ENCODE measurements around the gene GPC5. TPM values are rescaled to one million over a fixed set of nuclear protein-coding genes. Genes with fewer than 3 reads are reported as not detected.

Gene GPC5
- total and polyA plus RNA-seq, 2 donors (not counting 3 experiments of a cell fraction or from before 2014, with no cell fraction given): 0.59 to 0.97 TPM

- no peak overlapping the region for H3K27ac ChIP-seq (ENCODE audit: insufficient read depth, low read depth, low read length)
- H3K4me3 ChIP-seq (replicated peaks in 1 of 3; ENCODE audit: insufficient read depth in 1 of 3, low read depth in 1 of 3, low read length in 3 of 3): no peak overlapping the region
- no peak overlapping the region for H3K9ac ChIP-seq (replicated peaks; ENCODE audit: extremely low read depth, insufficient read depth, low read length)
- DNase-seq (ENCODE audit: low read depth, low spot score) (no peak), FAIRE-seq (no peak)
- no peak for TF ChIP-seq MAX (IDR thresholded peaks at IDR 0.05; ENCODE audit: insufficient read depth, insufficient read length)
- no peak for TF ChIP-seq CTCF (IDR thresholded peaks at IDR 0.05; ENCODE audit: extremely low read depth in 1 of 2, insufficient read depth in 1 of 2, low read depth in 1 of 2, low read length in 2 of 2)
- TF ChIP-seq GATA2 (IDR thresholded peaks at IDR 0.05; ENCODE audit: insufficient read depth, insufficient read length, low read depth, low read length): no peak
- no peak for TF ChIP-seq JUN (IDR thresholded peaks at IDR 0.05; ENCODE audit: borderline replicate concordance, insufficient read depth, insufficient read length, low read depth)
- TF ChIP-seq POLR2AphosphoS5 (IDR thresholded peaks at IDR 0.05; ENCODE audit: insufficient read depth, low read depth, low read length): no peak
- TF ChIP-seq MYC (IDR thresholded peaks at IDR 0.05; ENCODE audit: low read depth, low read length): no peak
- TF ChIP-seq POLR2A (IDR thresholded peaks at IDR 0.05; ENCODE audit: low read depth, low read length): no peak
- TF ChIP-seq EZH2 (IDR thresholded peaks at IDR 0.05; ENCODE audit: borderline replicate concordance, low read depth, low read length, severe bottlenecking): no peak
- TF ChIP-seq FOS (IDR thresholded peaks at IDR 0.05; ENCODE audit: borderline replicate concordance, insufficient read depth, low read length): no peak
- ChIA-PET CTCF (no interaction called here), POLR2A (no interaction called here)
- peaks cover 2% of the 10 kb centered on the region for H3K9me3 ChIP-seq (replicated peaks; ENCODE audit: control insufficient read depth, insufficient read depth, low read length)
- no peaks in the 10 kb centered on the region for H3K9me1 ChIP-seq (replicated peaks; ENCODE audit: control insufficient read depth, extremely low read depth, insufficient read depth, low read length)
- H4K20me1 ChIP-seq (replicated peaks; ENCODE audit: control insufficient read depth, extremely low read depth, insufficient read depth, low read length): no peaks in the 10 kb centered on the region
- intact Hi-C loops (cut with micrococcal nuclease): no loop called here
- dilution Hi-C loops (cut with MboI; ENCODE audit: extremely low pct_ligation_motif_present, low sequenced_read_pairs): no loop called here
- no peak overlapping the region for H3K4me2 ChIP-seq (ENCODE audit: insufficient read depth, low read length)
- no peak overlapping the region for H2AFZ ChIP-seq (ENCODE audit: low read depth, low read length)
- no peaks in the 10 kb centered on the region for H3K79me2 ChIP-seq (ENCODE audit: control insufficient read depth, insufficient read depth, low read length)
- no TSS peak for BruUV-seq (replicated peaks)
- no peaks in the 10 kb centered on the region for H3K4me1 ChIP-seq (ENCODE audit: control insufficient read depth, extremely low read depth, insufficient read depth, low read length)
- H3K27me3 ChIP-seq (ENCODE audit: control insufficient read depth in 2 of 2, insufficient read depth in 2 of 2, low read length in 2 of 2): no peaks in the 10 kb centered on the region
- no peaks in the 10 kb centered on the region for H3K36me3 ChIP-seq (ENCODE audit: control insufficient read depth in 2 of 2, extremely low read depth in 1 of 2, insufficient read depth in 2 of 2, low read length in 2 of 2)
These were observed 1150.9 kb downstream of the GPC5 start for GRCh38 chr13:92549276-92549675.

Measured in endothelial cell of umbilical vein (primary cell).